IMR-90 (cell line): ENCODE measurements around the gene LAMA2.

Source experiments
- CEBPB ChIP-seq: IDR thresholded peaks from 2 replicates; pipeline ENCODE4 v1.6.1; 2012; ENCODE audit warnings: low read depth, low read length, improper control_type of control experiment
- CHD1 ChIP-seq: IDR thresholded peaks from 2 replicates; pipeline ENCODE4 v1.6.1; 2012; ENCODE audit warnings: low read depth, low read length, improper control_type of control experiment
- ELK1 ChIP-seq: fragments of 150-350 bp; IDR thresholded peaks from 2 replicates; pipeline ENCODE4 v1.6.1; 2016; ENCODE audit warnings: low read depth, mild to moderate bottlenecking, low read length, moderate library complexity, borderline replicate concordance
- FOS ChIP-seq: fragments of 150-350 bp; IDR thresholded peaks from 2 replicates; pipeline ENCODE4 v1.6.1; 2016; ENCODE audit warnings: low read depth, low read length
- MAFK ChIP-seq: IDR thresholded peaks from 2 replicates; pipeline ENCODE4 v1.6.1; 2012; ENCODE audit warnings: low read depth, low read length, improper control_type of control experiment
- MAZ ChIP-seq: IDR thresholded peaks from 2 replicates; pipeline ENCODE4 v1.6.1; 2012; ENCODE audit warnings: low read depth, mild to moderate bottlenecking, low read length, improper control_type of control experiment, moderate library complexity, borderline replicate concordance
- NFE2L2 ChIP-seq: fragments of 150-350 bp; IDR thresholded peaks from 2 replicates; pipeline ENCODE4 v1.6.1; 2016; ENCODE audit warnings: low read depth, mild to moderate bottlenecking, low read length
- POLR2A ChIP-seq: IDR thresholded peaks from 2 replicates; pipeline ENCODE4 v1.6.1; 2012; ENCODE audit warnings: mild to moderate bottlenecking, low read depth, low read length
- RAD21 ChIP-seq: IDR thresholded peaks from 2 replicates; pipeline ENCODE4 v1.6.1; 2012; ENCODE audit warnings: low read length, improper control_type of control experiment
- RCOR1 ChIP-seq: IDR thresholded peaks from 2 replicates; pipeline ENCODE4 v1.6.1; 2012; ENCODE audit warnings: mild to moderate bottlenecking, low read length, improper control_type of control experiment; ENCODE audit not compliant: insufficient replicate concordance
- RFX5 ChIP-seq: IDR thresholded peaks from 2 replicates; pipeline ENCODE4 v1.8.0; 2012; ENCODE audit warnings: low read depth, mild to moderate bottlenecking, low read length, moderate library complexity
- SMC3 ChIP-seq: fragments of 150-350 bp; IDR thresholded peaks from 2 replicates; pipeline ENCODE4 v1.6.1; 2016; ENCODE audit warnings: low read depth, mild to moderate bottlenecking, antibody characterized with exemption, low read length, moderate library complexity
- USF2 ChIP-seq: fragments of 150-350 bp; IDR thresholded peaks from 2 replicates; pipeline ENCODE4 v1.6.1; 2017; ENCODE audit warnings: mild to moderate bottlenecking, antibody characterized with exemption, low read length, low read depth
- TF ChIP-seq, protein P1 (sequence below): conservative IDR thresholded peaks from 2 replicates; pipeline ENCODE4 v1.5.1; 2012; ENCODE audit warnings: mild to moderate bottlenecking, low read depth, low read length, improper control_type of control experiment

DNA sequence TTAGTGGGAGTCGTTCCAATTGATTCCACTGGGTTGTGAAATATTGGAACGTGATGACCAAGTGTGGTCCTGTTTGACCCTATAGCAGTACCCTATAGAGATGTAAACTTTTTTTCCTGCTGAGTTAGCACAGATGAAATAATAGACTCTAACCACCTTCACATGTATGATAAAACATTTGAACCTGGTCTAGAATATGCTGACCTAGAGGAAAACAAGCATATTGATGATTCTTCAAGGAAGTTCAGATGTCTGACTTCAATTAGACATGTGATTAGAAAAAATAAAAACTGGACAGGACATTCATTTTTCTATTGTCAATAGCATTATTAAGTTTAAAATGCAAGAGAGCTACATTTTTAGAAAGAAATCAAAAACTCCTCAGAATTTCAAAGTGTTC, 424.9 kb downstream of the LAMA2 start:
- TF ChIP-seq POLR2A (no peak), RCOR1 (no peak), CEBPB (no peak), USF2 (no peak), RAD21 (no peak), SMC3 (no peak), MAFK (peak; percentile 70), NFE2L2 (no peak), RFX5 (no peak), FOS (no peak), CHD1 (no peak), ELK1 (no peak), MAZ (no peak)
- TF ChIP-seq, protein P1, sequence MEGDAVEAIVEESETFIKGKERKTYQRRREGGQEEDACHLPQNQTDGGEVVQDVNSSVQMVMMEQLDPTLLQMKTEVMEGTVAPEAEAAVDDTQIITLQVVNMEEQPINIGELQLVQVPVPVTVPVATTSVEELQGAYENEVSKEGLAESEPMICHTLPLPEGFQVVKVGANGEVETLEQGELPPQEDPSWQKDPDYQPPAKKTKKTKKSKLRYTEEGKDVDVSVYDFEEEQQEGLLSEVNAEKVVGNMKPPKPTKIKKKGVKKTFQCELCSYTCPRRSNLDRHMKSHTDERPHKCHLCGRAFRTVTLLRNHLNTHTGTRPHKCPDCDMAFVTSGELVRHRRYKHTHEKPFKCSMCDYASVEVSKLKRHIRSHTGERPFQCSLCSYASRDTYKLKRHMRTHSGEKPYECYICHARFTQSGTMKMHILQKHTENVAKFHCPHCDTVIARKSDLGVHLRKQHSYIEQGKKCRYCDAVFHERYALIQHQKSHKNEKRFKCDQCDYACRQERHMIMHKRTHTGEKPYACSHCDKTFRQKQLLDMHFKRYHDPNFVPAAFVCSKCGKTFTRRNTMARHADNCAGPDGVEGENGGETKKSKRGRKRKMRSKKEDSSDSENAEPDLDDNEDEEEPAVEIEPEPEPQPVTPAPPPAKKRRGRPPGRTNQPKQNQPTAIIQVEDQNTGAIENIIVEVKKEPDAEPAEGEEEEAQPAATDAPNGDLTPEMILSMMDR, result no peak
